ENCODE results near the gene FHL2.
A peak's percentile ranks its signal among the peaks of the same experiment; 100 is the strongest.

FHL2 gene

DNA sequence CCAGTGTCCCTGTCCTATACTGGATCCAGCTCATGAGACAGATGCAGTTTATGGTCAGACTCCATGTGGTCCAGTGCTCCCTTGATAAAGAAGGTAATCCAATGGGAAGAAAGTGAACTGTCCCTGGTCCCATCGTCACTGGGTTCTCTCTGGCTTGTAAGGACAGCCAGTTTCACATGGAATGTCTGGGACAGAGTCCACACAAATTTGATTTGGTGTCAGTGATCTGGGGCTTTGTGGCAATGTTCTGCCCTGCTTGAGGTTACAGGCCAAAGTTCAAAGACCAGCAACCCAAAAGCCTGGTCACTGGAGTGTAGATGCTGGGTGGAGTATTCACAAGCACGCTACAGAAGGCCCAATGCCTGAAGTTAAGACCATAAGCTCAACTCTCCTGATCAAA is 22.2 kb upstream of the FHL2 start:
- no peak for DNase-seq

DNA sequence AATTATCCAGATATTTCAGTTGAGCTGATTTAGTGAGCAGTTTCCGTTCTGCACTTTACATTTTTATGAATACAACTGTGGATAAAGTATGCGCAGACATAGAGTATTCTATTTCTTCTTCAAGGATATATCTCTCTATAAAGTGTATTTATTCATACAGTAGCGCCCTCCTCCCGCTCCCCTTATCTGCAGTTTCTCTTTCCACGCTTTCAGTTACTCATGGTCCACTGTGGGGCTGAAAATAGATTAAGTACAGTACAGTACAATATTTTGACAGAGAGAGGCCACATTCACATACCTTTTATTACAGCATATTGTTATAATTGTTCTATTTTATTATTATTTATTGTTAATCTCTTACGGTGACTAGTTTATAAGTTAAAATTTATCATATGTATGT is 19.7 kb upstream of the FHL2 start:
- no peak for DNase-seq

DNA sequence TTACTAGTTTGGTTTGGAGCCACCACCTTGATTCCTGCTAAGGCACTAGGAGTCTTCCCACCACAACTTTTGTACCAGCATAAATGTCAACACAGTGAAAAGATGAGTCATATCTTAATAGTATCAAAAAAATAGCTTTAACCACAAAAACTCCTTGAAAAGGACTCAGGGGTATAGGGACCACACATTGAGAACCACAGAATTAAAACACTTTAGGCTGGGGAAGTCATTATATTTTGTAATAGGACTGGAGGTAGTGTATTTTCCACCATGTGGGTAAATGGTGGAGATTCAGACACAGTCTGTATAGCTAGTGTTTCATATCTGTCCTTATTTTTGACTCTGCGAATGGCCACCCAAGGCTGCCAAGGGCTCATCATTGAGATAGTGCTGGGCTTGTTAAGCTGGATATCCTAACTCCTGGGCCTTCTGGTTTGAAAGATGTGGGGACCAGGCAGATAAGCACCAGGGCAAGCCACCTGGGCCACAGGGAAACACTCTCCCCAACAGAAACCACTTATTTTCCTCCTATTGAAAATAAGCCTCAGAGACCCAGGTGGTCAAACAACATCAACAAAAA is 19.1 kb upstream of the FHL2 start:
- DNase-seq, result no peak

DNA sequence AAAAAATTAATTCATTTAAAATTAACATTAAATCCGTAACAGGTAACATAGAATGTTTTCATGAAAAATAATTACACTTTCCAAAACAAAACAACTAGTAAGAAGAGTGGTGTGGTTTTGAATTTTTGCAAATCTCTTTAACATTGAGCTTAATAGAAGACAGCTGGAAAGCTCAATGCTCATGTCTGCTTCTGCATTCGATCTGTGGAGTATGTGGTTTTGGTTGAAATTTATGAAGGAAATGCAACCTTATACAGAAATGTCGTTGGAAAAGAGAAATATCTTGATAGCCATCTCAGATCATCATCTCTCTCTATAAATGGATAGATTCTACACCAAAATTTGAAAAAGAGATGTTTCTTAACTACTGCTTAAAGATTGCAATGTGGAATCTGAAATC is 17.3 kb upstream of the FHL2 start:
- DNase-seq, result no peak

DNA sequence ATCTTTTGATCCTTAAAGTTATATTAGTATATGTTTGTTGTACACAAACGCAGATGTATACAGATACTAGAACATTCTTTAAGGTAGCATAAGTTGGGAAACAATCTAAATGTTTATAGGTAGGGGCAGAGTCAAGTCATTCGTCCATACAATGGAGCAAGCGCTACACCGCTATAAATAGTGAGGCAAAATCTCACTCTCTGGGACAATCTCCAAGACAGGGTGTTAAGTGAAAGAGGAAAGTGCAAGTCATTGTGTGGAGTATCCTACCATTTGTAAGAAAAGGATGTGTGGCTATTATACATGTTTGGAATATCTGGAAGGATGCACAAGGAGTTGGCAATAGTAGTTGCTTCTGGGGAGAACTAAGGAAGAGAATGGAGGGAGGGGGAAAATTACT is 16.2 kb upstream of the FHL2 start:
- DNase-seq, result no peak

DNA sequence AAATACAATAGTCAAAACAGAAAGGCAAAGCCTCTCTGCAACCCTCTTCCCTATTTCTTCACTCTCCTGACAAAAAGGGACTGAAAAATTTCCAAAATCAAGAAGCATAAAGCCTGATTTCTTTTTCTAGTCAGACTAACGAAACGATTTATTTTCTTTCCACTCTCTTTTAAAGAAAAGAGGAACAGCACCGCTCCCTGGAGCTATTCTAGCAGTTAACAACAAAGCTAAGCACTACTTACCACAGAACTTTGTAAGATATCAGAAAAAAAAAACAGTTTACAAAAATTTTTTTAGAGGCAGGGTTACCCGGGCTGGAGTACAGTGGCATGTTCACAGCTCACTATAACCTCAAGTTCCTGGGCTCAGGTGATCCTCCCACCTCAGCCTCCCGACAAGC is 14.4 kb upstream of the FHL2 start:
- no peak for DNase-seq

DNA sequence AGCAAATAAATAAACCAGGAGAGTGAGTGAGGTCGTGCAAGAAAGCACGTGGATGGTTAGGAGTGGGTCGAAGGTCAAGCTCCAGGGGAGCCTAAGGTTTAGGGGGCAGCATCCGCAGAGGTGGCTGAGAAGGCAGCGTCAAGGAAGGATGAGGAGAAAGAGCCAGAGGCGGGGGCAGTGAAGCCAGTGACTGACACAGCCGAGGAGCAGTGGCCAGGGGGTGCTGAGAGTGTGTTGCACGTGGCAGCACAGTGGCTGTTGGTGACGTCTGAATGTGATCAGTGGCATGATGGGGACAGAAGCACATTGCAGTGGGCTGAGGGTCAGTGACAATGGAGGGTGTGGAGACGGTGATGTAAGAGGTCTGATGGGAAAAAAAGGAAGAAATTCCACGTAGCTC is 13.7 kb upstream of the FHL2 start:
- DNase-seq, result no peak

DNA sequence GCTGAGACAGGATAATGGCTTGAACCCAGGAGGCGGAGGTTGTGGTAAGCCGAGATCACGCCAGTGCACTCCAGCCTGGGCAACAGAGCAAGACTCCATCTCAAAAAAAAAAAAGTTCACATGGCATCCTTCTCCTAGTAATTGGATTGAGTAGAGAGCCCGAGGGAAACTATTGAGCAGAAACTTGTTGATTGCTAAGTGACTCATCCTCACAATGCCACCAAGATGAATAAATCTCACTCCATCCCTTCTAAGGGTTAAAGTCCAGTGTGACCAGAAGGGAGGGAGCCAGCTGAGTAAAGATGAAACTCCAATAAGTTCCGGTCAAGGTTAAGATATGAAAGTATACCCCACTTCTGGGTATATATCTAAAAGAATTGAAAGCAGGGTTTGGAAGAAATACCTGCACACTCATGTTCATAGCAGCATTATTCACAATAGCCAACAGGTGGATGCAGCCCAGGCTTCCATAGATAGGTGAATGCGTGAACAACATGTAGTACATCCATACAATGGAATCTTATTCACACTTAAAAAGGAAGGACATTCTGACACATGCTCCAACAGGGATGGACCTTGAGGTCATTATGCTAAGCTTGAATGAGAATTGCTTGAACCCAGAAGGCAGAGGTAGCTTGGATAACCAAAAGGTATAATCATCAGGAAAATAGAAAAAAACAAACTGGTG is 13.0 kb upstream of the FHL2 start:
- no peak for DNase-seq

DNA sequence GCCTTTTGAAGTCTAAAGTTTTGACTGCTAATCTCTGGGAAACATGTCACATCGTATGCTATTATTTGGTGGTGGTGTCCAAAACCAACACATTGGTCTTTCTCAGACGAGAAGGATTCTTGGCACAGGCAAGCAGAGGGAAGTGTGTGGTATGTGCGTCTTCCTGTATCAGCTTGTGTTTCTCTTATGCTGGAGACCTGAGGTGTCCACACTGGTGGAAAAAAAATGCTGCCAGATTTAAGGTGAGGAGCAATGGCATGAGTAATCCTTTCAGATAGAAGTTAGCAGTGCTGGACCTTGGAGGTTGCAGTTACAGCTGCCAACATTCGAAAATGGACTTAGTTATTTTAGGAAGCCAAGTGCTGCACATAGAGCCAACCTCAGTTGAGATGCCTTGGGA is 11.7 kb upstream of the FHL2 start:
- DNase-seq, result peak in 1 of 2 experiments; percentile 33

DNA sequence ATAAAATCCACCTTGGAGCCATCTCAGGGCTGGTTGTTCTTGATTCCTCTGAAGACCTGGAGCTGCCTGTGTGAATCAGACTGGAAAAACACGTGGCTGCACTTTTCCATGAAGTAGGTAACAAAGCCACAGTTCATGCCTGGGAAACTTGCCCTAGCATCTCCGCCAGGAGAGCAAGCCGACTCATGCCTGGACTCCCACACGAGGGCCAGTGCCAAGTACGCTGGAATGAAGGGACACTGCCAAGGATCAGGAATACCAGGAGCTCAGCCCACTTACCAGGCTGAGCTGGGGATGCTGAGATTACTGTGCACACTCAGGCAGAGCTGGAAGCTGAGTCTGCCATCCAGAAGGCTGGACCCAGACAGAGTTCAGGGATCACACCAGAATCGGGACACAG is 10.9 kb upstream of the FHL2 start:
- DNase-seq, result peak; percentile 89 to 94

DNA sequence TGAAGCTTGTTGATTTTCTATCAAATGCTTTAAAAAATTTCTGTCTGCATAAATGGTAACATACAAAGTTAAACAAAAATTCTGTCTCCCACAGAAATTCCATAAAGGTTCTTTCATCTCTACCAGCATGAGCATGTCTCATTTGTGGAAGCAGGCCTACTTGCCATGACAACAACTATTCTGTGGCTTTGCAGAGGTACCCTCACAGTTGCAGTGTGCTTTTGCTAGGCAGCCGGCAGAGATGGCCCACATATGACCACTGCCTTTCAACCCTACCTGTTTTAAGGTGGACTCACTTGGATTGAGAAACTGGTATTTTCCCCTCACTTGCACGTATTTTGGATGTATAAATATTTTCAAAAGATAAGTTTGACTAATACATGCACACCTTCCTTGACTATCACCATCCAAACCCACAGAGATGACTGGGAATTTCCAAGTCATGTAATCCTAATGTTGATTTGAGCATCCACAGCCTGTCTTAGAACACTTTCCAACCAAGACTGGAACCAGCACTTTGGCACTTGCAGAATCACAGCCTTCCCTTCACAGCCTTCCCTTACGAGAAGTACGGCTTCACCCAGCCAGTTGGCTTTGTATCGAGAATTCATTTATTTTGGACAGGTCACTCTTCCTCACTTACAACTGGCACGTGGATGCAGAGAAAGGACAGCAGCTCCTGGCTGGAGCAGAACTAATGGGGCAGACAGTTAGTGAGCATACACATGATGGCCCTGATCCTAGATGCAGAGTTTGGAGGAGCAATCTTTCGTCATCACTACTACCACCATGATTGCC is 9.3 kb upstream of the FHL2 start:
- DNase-seq, result peak in 1 of 2 experiments; percentile 17

DNA sequence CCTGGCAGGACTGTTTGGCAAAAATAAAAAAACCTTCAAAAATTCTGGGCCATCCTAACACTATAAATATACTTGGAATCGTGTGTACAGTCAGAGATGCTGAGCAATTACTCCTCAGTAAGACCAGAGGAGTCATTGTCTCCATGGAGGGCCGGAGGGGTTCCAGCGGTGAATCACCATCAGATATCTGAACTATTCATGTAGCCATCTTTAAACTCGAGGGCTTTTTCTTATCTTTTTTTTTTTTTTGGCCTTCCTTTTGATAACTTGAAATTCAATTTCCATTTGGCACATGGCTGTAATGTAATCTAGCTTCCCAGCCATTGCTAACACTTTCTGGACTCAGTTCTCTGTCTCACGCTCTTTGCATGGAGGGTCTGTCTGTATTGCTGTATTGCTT is 7.4 kb upstream of the FHL2 start:
- no peak for DNase-seq

DNA sequence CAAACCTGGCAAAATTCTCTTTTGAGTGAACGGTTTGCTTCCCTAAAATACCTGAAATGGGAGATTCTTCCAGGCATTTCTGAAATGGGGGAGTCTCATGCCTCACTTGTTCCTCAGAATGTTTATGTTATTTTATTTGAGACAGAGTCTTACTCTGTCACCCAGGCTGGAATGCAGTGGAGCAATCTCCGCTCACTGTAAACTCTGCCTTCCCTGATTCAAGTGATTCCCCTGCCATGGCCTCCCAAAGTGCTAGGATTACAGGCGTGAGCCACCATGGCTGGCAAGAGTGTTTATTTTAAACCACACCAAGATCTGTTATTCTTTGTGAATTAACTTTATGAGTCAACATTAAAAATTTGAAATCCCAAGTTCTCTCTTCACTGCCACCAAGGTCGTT is 6.4 kb upstream of the FHL2 start:
- no peak for DNase-seq

DNA sequence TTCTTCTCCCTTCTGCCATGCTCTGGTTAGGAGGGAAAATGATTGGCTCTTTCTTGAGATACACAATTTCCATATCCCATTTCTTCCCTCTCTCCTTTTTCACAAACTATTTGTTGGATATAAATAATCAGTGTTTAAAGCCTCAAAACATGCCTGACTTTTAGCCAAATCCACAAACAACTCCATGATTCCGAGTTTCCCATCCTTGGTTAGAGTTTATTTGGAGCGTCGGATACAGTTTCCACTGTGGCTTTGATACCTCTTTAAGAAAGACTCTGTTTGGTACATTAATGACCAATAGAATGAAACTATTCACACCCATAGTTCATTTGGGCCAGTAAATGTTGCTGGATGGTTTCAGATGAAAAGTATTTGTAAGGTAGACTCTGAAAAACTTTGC is 5.9 kb upstream of the FHL2 start:
- DNase-seq, result no peak

DNA sequence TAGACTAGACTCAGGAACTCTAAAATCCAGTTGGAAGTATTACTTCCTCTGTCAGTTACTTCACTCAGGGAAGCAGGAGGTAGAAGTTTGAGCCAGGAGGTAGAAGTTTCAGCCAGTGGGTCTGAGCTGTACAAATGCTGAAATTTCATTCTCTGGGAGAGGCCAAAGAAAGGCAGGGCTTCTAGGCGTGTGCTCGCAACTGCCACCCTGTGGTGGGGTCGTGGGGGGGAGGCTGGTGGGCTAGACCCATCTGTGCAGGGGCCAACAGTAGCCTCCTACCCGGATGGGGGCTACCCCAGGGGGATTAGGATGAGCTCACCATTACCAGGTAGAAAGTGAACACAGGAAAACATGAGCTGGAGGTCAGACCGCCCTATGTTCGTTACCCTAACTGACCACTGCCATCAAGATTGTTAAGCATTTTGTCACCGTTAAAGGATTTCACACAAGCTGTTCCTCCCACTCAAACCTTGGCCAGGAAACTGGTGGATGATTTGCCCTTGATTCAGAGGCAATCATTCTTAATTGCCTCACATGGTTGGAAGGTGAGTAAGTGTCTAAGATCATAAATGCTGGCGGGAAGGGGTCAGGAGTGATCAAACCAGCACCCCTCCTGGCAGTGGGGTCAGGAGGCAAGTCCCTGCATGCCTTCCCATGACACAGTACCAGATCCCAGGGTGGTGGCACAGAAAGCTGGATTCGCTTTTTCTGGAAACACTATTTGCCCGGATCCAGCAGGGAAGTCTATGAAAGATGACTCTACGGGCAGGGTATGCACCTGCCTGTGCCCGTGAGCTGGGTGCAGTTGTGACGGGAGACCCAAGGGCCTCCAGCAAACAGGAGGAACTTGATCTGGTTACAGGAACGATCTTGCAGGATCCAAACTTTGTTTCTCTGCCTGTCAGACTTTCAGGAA is 5.2 kb upstream of the FHL2 start:
- DNase-seq, result peak; percentile 36 to 72

DNA sequence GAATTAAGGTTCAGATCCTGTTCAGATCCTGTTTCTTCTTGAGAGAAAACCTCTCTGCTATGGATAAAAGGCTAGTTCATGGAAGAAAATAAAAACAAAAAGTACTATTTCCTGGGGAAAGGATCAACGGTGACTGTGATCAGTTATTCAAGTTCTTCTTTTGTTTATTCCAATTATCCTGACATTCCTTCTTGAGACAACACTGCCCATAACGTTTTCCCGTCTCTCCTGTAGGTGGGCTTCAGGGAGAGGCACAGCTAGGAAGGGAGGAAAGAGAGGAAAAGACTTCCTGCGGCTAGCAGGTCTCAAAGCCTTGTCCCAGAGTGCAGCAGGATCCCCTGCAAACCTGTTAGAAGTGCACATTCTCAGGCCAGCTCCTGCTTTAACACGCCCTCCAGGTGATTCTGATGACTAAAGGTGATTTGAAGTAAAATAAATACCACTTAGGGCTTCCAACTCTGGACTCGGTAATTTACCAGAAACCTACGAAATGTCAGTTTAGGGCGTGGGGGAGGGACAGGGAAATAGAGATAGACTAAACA is 4.5 kb upstream of the FHL2 start:
- DNase-seq, result no peak

DNA sequence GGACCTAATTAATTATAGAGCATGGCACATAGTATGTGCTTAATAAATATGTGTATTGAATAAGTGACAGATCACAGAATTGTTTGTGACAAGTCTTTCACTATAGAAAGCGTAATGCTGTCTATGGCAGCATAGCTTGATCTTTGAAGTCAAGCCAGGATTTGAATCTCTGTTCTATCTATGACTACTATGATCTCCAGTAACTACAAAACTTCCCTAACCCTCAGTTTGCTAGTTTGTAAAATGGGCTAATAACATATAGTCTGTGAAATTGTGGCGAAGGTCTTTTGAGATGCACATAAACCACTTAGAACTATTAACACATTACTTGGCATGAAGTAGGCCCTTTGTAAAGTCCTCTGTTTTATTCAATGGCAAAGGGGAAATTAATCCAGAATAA is 4.0 kb upstream of the FHL2 start:
- DNase-seq, result no peak

DNA sequence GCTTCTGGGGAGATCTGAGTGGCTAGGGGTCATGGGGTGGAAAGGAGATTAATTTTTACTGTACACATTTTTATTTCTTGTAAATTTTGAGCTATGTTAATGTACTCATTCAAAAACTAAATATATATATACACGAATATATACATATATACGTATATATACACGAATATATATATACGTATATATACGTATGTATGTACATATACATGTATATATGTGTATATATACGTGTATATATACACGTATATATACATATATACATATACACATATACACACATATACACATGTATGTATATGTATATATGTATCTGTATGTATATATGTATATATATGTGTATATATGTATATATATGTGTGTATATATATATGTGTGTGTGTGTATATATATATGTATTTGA is 3.0 kb upstream of the FHL2 start:
- no peak for DNase-seq

DNA sequence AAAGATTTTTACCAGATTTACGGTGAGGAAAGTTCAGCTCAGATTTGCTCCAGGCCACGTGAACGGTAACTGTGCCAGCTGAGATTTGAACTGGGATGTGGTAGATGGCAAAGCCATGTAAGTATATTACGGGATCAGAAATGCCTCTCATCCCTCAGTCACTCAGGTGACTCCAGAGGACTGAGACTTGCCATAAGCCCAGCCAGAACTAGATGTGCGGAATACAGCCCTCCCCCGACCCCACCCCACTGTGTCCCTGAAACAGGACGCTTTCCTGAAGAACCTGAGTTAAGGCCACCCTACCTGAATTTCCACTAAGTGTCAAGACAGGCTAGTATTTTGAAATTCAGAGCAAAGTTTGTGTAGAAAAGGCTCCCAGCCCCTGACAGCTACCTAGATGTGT is 1.3 kb upstream of the FHL2 start:
- no peak for DNase-seq

DNA sequence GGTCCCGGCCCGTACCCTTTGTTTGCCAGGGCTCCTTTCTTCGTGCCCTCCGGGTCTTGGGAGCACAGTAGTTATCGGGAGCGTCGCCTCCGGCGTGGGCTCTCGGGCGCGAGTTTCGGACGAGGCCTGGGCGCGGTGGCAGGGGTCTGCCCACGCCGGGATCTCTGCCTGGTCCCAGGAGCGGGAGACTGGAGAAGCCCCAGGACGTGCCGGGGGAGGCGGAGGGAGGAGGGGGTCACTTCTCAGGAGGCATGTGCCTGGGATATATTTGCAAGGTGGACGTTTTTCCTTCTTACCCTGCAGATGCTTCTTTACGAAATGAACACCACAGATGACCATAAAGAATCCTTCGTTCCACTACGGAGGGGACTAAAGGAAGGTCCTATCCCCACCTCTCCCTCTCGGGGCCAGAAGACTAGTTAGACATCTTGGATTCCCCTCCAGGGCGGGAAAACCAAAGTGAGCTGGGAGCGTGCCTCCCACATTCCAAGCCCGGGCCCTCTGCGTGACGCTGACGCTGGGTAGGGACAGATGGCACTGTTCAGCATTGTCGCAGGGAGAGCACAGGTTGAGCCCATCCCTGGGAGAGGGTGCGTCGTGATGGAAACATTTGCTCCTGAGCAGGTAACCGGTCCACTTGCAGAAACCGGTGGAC is 483 bp upstream of the FHL2 start:
- no peak for DNase-seq

DNA sequence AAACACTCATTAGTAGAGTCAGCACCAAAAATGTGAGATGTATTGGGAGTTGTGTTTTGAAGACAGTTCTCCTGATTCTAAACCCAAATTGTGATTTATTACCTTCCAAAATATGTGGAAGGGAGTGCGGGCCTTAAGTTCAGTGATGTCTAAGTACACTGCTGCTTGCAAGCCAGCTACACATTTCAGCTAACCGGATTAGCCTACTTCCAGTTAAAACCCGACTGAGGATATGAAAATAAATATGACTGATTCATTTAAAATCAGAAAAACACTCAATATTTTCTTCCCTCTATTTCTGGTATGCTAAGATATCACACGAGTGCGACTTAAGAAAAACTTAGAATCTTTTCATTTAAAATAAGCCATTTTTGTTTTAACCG is 907 bp downstream of the FHL2 start:
- DNase-seq, result no peak

DNA sequence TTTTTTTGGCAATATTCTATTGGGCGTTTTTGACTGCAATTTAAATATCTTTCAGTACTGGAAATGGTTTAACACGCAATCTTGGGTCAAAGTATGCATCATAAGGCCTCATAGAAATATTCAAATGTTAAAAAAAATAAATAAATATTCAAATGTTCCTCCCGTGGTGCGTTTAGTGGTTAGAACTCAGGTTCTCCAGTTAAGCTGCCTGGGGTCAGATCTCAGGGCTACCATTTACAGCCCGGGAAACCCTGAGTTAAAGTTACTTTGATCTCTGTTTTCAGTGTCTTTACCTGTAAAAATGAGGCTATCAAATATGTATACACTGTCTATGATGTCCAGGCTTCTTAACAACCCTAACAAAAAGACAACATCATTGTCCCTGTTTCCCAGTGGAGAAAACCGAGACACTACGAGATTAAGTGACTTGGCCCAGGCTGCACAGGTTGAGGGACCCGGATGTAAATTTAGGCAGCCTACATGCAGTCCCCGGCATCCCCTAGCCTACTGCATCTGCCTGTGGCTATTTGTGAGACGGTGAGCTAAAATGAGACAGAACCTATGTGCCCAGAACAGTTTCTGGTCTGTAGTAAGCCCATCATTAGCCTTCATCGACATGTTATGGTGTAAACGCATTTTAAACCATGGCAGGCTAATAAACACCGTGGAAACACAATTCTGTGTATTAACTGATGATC is 1.7 kb downstream of the FHL2 start:
- DNase-seq, result peak in 1 of 2 experiments; percentile 27

Measured in NCI-H446 (cell line).